AG04450 (cell line): Measurements from ENCODE around the gene ELP4. TPM values are rescaled to one million over a fixed set of nuclear protein-coding genes. Genes with fewer than 3 reads are reported as not detected.

Source experiments
- CTCF ChIA-PET: fragments of 300-600, 350-600 bp; formaldehyde crosslinking; extraction: SDS; loops from one replicate; lab custom pipeline; 2022; ENCODE audit warnings: antibody characterized with exemption, inconsistent platforms; lab: Charles Lee
- POLR2A ChIA-PET: fragments of 350-600 bp; formaldehyde crosslinking; extraction: SDS; loops from one replicate; lab custom pipeline; 2021; ENCODE audit warnings: antibody characterized with exemption, inconsistent platforms; lab: Yijun Ruan, JAX
- DNase-seq: peaks from one replicate; pipeline ENCODE4 v3.0.0-alpha.2; 2011; ENCODE audit warnings: low read depth, low spot score
- H3K27ac ChIP-seq: one replicate; pipeline ENCODE4 v1.5.1; 2012; ENCODE audit warnings: low read depth, low read length, control low read depth
- H3K27me3 ChIP-seq: one replicate; pipeline ENCODE4 v1.6.0; 2012; ENCODE audit warnings: low read length; ENCODE audit not compliant: control insufficient read depth, insufficient read depth
- H3K4me3 ChIP-seq: 2 replicates; pipeline ENCODE4 v1.5.1; 2011; ENCODE audit warnings: mild to moderate bottlenecking, low read depth, low read length, control low read depth
- H3K9me3 ChIP-seq: 2 replicates; pipeline ENCODE4 v1.5.1; 2012; ENCODE audit warnings: low read length; ENCODE audit not compliant: control insufficient read depth, insufficient read depth
- CTCF ChIP-seq: IDR thresholded peaks from 2 replicates; pipeline ENCODE4 v1.5.1; 2011; ENCODE audit warnings: low read depth, low read length, control low read depth, inconsistent platforms
- polyA plus RNA-seq: library from polyadenylated mRNA; depleted of rRNA; stranded (reverse); fragments of >200 nt; gene quantifications from 2 replicates; pipeline ENCODE4 v1.2.3, GENCODE V29; 2011

Gene ELP4
- polyA plus RNA-seq, 1 experiment, result 15.5 TPM

- ChIA-PET CTCF (interaction anchor here (1.8 to 2.0 kb wide), 2 partner anchors 10 to 39 kb away, joined by 6 to 10 read pairs; no protein-coding TSS in a partner anchor), POLR2A (no interaction called here)
- no peaks in the 10 kb centered on the region for H3K27me3 ChIP-seq
- DNase-seq, result no peak
- no peak overlapping the region for H3K4me3 ChIP-seq
- H3K9me3 ChIP-seq, result no peaks in the 10 kb centered on the region
- TF ChIP-seq CTCF, result no peak
- H3K27ac ChIP-seq, result no peak overlapping the region
These were observed 92.2 kb downstream of the ELP4 start for GRCh38 chr11:31601635-31602282.

GRCh38 chr11:31606893-31607292 lies 97.3 kb downstream of the ELP4 start:
- Histone ChIP-seq H3K27ac (no peak overlapping the region), H3K4me3 (no peak overlapping the region), H3K27me3 (no peaks in the 10 kb centered on the region), H3K9me3 (no peaks in the 10 kb centered on the region)
- DNase-seq, result no peak
- ChIA-PET POLR2A (no interaction called here), CTCF (interaction anchor here (0.7 kb wide), 1 partner anchor 186 kb away, joined by 3 read pairs; no protein-coding TSS in a partner anchor)
- TF ChIP-seq CTCF, result no peak

GRCh38 chr11:31607914-31608313 lies 98.3 kb downstream of the ELP4 start:
- ChIA-PET POLR2A (no interaction called here), CTCF (no interaction called here)
- H3K9me3 ChIP-seq, result no peaks in the 10 kb centered on the region
- no peaks in the 10 kb centered on the region for H3K27me3 ChIP-seq
- no peak overlapping the region for H3K27ac ChIP-seq
- DNase-seq, result no peak
- no peak for TF ChIP-seq CTCF
- no peak overlapping the region for H3K4me3 ChIP-seq

- ChIA-PET CTCF (no interaction called here), POLR2A (no interaction called here)
- no peaks in the 10 kb centered on the region for H3K9me3 ChIP-seq
- no peak for DNase-seq
- H3K4me3 ChIP-seq, result no peak overlapping the region
- no peak for TF ChIP-seq CTCF
- no peak overlapping the region for H3K27ac ChIP-seq
- H3K27me3 ChIP-seq, result no peaks in the 10 kb centered on the region
These were observed 99.4 kb downstream of the ELP4 start for GRCh38 chr11:31608995-31609394.

- no peaks in the 10 kb centered on the region for H3K27me3 ChIP-seq
- TF ChIP-seq CTCF, result no peak
- ChIA-PET CTCF (no interaction called here), POLR2A (no interaction called here)
- no peaks in the 10 kb centered on the region for H3K9me3 ChIP-seq
- no peak for DNase-seq
- no peak overlapping the region for H3K4me3 ChIP-seq
- H3K27ac ChIP-seq, result no peak overlapping the region
These were observed 101.0 kb downstream of the ELP4 start for GRCh38 chr11:31610544-31610943.
